AG10803 (cell line): ENCODE results near the gene PLEKHH1.

Experiments
- DNase-seq: peaks from one replicate; pipeline ENCODE4 v3.0.0; 2010; ENCODE audit warnings: low read depth
- H3K4me3 ChIP-seq: 2 replicates; pipeline ENCODE4 v1.5.1; 2011; ENCODE audit warnings: mild to moderate bottlenecking, low read length, control low read depth
- TF ChIP-seq, protein P1 (sequence below): conservative IDR thresholded peaks from 2 replicates; pipeline ENCODE4 v1.5.1; 2011; ENCODE audit warnings: mild to moderate bottlenecking, low read length, control low read depth, inconsistent platforms

The PLEKHH1 gene

DNA sequence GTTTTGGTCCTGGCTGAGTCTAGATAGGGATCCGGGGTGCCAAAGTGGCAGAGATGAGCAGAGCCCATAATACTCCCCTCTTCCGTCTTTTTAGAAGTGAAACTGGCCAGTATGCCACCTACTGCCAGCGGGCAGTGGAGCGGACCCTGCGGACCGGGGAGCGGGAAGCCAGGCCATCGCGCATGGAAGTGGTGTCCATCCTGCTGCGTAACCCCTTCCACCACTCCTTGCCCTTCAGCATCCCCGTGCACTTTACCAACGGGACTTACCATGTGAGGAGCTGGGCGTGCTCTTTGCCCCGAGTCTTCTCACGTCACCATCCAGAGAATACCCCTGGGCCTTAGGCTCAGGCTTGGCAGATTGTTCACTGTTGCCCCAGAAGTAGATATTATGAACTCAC lies 46.0 kb downstream of the PLEKHH1 start:
- H3K4me3 ChIP-seq, result no peak overlapping the region
- DNase-seq, result no peak
- TF ChIP-seq, protein P1, sequence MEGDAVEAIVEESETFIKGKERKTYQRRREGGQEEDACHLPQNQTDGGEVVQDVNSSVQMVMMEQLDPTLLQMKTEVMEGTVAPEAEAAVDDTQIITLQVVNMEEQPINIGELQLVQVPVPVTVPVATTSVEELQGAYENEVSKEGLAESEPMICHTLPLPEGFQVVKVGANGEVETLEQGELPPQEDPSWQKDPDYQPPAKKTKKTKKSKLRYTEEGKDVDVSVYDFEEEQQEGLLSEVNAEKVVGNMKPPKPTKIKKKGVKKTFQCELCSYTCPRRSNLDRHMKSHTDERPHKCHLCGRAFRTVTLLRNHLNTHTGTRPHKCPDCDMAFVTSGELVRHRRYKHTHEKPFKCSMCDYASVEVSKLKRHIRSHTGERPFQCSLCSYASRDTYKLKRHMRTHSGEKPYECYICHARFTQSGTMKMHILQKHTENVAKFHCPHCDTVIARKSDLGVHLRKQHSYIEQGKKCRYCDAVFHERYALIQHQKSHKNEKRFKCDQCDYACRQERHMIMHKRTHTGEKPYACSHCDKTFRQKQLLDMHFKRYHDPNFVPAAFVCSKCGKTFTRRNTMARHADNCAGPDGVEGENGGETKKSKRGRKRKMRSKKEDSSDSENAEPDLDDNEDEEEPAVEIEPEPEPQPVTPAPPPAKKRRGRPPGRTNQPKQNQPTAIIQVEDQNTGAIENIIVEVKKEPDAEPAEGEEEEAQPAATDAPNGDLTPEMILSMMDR, result no peak

DNA sequence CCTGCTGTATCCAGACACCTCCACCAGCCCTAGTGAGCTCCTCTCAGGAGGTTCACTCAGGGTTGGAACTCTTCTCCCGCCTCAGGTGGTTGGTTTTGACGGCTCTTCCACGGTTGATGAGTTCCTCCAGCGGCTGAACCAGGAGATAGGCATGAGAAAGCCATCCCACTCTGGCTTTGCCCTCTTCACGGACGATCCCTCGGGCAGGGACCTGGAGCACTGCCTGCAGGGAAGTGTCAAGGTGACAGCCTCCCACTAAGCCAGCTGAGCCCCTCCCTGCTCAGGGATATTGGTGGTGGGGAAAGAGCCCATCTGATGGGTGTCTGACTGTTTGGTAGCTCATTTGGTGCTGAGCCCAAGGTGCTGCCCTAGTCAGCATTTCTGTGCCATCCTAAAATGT lies 46.5 kb downstream of the PLEKHH1 start:
- TF ChIP-seq, protein P1, result no peak
- no peak overlapping the region for H3K4me3 ChIP-seq

DNA sequence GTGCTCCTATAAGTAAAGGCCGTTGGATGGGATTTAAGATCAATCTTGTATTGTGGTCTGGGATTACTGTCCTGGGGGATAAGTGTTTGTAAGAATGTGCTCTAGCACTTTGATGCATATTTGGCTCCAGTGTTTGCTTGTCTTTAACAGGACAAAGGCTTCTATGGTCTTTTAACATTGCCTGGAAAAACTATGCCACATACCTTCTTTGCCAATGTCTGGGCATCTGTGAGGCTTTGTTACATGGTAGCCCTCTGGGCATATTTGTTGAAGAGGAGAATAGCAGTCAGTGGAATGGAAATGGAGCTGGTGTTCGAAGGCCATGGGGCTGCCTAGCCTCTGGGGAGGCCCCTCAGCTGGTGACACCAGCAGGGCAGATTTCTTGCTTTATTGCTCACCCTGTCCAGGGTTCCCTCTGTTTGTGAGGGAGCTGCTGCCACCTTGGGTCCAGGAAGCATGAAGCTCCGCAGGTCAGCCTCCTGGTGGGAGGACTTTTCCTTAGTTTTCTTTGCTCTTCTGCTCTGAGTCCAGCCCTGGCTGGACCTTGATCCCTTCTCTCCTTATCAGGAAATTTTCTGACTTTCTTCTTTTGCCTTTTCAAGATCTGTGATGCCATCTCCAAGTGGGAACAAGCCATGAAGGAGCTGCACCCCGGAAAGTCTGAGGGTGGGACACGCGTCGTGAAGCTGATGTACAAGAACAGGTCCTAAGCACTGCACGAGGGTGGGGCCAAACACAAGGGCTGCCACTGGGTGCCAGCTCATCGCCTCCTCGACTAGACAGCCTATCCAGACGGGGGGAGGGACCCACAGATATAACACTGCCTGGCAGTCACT lies 47.5 kb downstream of the PLEKHH1 start:
- DNase-seq, result no peak
- H3K4me3 ChIP-seq, result no peak overlapping the region
- TF ChIP-seq, protein P1, result no peak

More for the DNA sequence above, 46.5 kb downstream of the PLEKHH1 start:
- no peak for DNase-seq

DNA sequence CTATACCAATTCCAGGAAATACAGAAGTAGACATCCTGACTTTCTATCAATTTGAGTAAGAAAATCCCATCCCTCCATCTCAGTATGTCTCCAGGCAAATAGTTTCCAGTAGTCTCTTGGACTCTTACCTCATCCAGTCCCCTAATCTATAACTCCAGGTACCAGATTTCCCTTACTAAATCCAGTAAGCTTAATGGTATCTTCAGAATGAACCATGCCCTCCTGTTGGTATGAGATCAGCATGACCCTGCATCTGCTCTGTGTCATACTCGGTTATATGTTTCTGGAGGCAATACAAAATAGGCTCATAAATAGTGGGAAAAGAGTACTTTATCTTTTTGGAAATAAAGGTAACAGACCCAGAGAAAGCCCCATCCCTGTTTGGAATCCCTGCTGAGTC lies 48.6 kb downstream of the PLEKHH1 start:
- TF ChIP-seq, protein P1, result no peak
- H3K4me3 ChIP-seq, result no peak overlapping the region
- no peak for DNase-seq

DNA sequence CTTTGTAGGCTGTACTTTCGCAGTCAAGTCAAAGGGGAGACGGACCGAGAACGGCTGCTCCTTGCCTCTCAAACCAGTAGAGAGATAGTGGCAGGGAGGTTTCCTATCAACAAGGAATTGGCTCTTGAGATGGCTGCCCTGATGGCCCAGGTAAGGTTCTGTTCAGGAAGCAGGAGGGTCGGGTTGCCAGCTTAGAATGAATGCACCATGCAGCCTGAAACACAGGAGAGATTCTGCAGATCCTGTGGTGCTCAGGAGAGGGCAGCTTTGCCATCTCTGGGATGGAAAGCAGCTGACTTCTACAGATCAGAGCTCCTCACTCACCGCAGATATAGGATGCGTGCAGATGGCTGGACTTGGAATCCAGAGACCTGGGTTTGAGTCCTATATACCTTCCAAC lies 49.0 kb downstream of the PLEKHH1 start:
- H3K4me3 ChIP-seq, result no peak overlapping the region
- no peak for DNase-seq
- TF ChIP-seq, protein P1, result 0 out of 2 replicates have a peak, but pooled peaks have one; percentile 7

DNA sequence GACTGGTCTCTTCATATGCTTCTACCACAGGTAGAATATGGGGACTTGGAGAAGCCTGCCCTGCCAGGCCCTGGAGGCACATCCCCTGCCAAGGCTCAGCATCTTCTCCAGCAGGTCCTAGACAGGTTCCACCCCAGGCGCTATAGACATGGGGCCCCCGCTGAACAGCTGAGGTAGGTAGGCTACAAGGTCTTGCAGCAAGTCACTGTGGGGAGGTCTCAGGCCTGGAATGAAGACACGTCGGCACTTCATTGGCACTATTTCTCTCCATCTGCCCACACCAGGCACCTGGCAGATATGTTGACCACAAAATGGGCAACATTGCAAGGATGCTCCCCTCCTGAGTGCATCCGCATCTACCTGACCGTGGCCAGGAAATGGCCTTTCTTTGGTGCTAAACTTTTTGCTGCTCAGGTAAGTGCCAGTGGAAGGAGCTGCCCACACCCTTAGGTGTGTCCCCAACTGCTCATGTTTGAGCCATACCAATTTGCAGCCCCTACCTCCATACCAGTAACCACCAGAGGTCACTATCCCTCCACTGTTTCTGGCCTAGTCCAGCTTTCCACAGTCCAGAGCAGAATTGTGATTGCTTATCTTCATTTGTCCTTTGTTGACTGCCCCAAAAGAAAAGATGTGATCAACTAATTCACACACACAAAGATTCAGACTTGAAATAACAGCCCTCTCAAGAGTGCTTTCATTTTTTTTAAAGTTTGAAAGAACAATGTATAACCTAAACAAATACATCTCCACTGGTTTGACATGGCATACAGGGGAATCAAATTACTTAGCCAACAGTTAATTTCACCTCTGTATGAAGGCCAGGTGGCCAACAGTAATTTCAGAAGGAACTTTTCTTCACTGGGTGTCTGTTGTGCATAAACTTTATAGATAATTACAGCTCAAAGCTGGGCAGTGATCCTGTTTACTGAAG lies 50.9 kb downstream of the PLEKHH1 start:
- peak; percentile 42 for DNase-seq
- TF ChIP-seq, protein P1, result peak; percentile 87
- H3K4me3 ChIP-seq, result no peak overlapping the region
